H9 (cell line): Measurements from ENCODE around the gene ASB8. TPM values are rescaled to one million over a fixed set of nuclear protein-coding genes. Genes with fewer than 3 reads are reported as not detected.

Experiments
- DNase-seq: peaks from one replicate; pipeline ENCODE4 v3.0.0-alpha.2; 2017
- H2AFZ ChIP-seq: one replicate; pipeline ENCODE4 v1.6.1; 2013; ENCODE audit warnings: mild to moderate bottlenecking, low read length, control low read depth, moderate library complexity
- H2AK5ac ChIP-seq: 2 replicates; pipeline ENCODE4 v1.6.1; 2013; ENCODE audit warnings: low read length, control low read depth, mixed read lengths; ENCODE audit not compliant: insufficient read length
- H2BK120ac ChIP-seq: one replicate; pipeline ENCODE4 v1.6.1; 2013; ENCODE audit warnings: low read depth, mild to moderate bottlenecking, low read length, control low read depth, inconsistent platforms; ENCODE audit not compliant: poor library complexity, severe bottlenecking
- H2BK12ac ChIP-seq: 2 replicates; pipeline ENCODE4 v1.6.1; 2013; ENCODE audit warnings: low read length, control low read depth, mixed read lengths, low read depth; ENCODE audit not compliant: insufficient read length
- H2BK15ac ChIP-seq: 2 replicates; pipeline ENCODE4 v1.6.1; 2013; ENCODE audit warnings: low read depth, low read length, control low read depth
- H2BK20ac ChIP-seq: one replicate; pipeline ENCODE4 v1.6.1; 2013; ENCODE audit warnings: low read depth, mild to moderate bottlenecking, low read length, control low read depth, inconsistent platforms; ENCODE audit not compliant: poor library complexity, severe bottlenecking
- H2BK5ac ChIP-seq: 2 replicates; pipeline ENCODE4 v1.6.1; 2013; ENCODE audit warnings: low read length, control low read depth, mixed read lengths; ENCODE audit not compliant: insufficient read length
- H3K14ac ChIP-seq: 2 replicates; pipeline ENCODE4 v1.6.1; 2013; ENCODE audit warnings: low read length, control low read depth; ENCODE audit not compliant: insufficient read depth
- H3K18ac ChIP-seq: 2 replicates; pipeline ENCODE4 v1.6.1; 2013; ENCODE audit warnings: low read depth, mild to moderate bottlenecking, mixed read lengths, low read length, control low read depth; ENCODE audit not compliant: insufficient read length
- H3K23ac ChIP-seq: 2 replicates; pipeline ENCODE4 v1.6.1; 2013; ENCODE audit warnings: low read length, control low read depth, mixed read lengths, low read depth; ENCODE audit not compliant: insufficient read length
- H3K23me2 ChIP-seq: 2 replicates; pipeline ENCODE4 v1.6.1; 2013; ENCODE audit warnings: low read depth, mild to moderate bottlenecking, mixed read lengths, low read length, control low read depth; ENCODE audit not compliant: insufficient read length, poor library complexity, severe bottlenecking
- H3K27ac ChIP-seq: 2 replicates; pipeline ENCODE4 v1.5.1; 2013; ENCODE audit warnings: low read length, control low read depth, mixed read lengths, low read depth; ENCODE audit not compliant: insufficient read length
- H3K27me3 ChIP-seq: 2 replicates; pipeline ENCODE4 v1.6.1; 2013; ENCODE audit warnings: low read length, control low read depth, inconsistent platforms; ENCODE audit not compliant: insufficient read depth
- H3K4ac ChIP-seq: 2 replicates; pipeline ENCODE4 v1.6.1; 2013; ENCODE audit warnings: low read depth, mild to moderate bottlenecking, control low read depth, inconsistent platforms, low read length, moderate library complexity
- H3K4me1 ChIP-seq: 2 replicates; pipeline ENCODE4 v1.6.1; 2013; ENCODE audit warnings: low read length, control low read depth, inconsistent platforms; ENCODE audit not compliant: insufficient read depth
- H3K4me2 ChIP-seq: 2 replicates; pipeline ENCODE4 v1.6.1; 2013; ENCODE audit warnings: low read length, control low read depth, mixed read lengths; ENCODE audit not compliant: insufficient read length, insufficient read depth
- H3K56ac ChIP-seq: 2 replicates; pipeline ENCODE4 v1.6.1; 2013; ENCODE audit warnings: low read depth, mild to moderate bottlenecking, mixed read lengths, low read length, control low read depth; ENCODE audit not compliant: insufficient read length
- H3K79me1 ChIP-seq: 2 replicates; pipeline ENCODE4 v1.6.1; 2013; ENCODE audit warnings: low read depth, mild to moderate bottlenecking, moderate library complexity, low read length, control low read depth, inconsistent platforms; ENCODE audit not compliant: insufficient read depth, poor library complexity, severe bottlenecking
- H3K79me2 ChIP-seq: 2 replicates; pipeline ENCODE4 v1.6.1; 2013; ENCODE audit warnings: low read length, control low read depth, inconsistent platforms; ENCODE audit not compliant: insufficient read depth
- H3K9ac ChIP-seq: 2 replicates; pipeline ENCODE4 v1.6.1; 2013; ENCODE audit warnings: low read length, control low read depth, mixed read lengths; ENCODE audit not compliant: insufficient read length; ENCODE audit errors: extremely low read depth
- H3K9me3 ChIP-seq: one replicate; pipeline ENCODE4 v1.6.1; 2013; ENCODE audit warnings: low read depth, low read length, inconsistent platforms; ENCODE audit not compliant: control insufficient read depth
- H3T11ph ChIP-seq: one replicate; pipeline ENCODE4 v1.6.1; 2013; ENCODE audit warnings: mild to moderate bottlenecking, low read length, control low read depth, inconsistent platforms
- H4K20me1 ChIP-seq: one replicate; pipeline ENCODE4 v1.6.1; 2013; ENCODE audit not compliant: control insufficient read depth, insufficient read length, insufficient read depth
- H4K5ac ChIP-seq: 2 replicates; pipeline ENCODE4 v1.6.1; 2013; ENCODE audit warnings: low read depth, mild to moderate bottlenecking, mixed read lengths, low read length, control low read depth; ENCODE audit not compliant: insufficient read length
- H4K8ac ChIP-seq: replicated peaks from 2 replicates; pipeline ENCODE4 v1.6.1; 2013; ENCODE audit warnings: low read length, control low read depth, mixed read lengths, low read depth; ENCODE audit not compliant: insufficient read length
- H4K91ac ChIP-seq: 2 replicates; pipeline ENCODE4 v1.6.1; 2013; ENCODE audit warnings: low read depth, mild to moderate bottlenecking, moderate library complexity, mixed read lengths, low read length, control low read depth; ENCODE audit not compliant: insufficient read length
- H3K27ac Mint-ChIP-seq, 3 experiments: 2 replicates in 2 of 3; 3 replicates in 1 of 3; pipeline ENCODE4 v1.8.0; 2020 to 2021; ENCODE audit warnings: mixed read lengths in 3 of 3, mild to moderate bottlenecking in 1 of 3, moderate library complexity in 1 of 3
- H3K27me3 Mint-ChIP-seq: 2 replicates; pipeline ENCODE4 v1.8.0; 2021; ENCODE audit warnings: low read depth, mild to moderate bottlenecking, moderate library complexity, mixed read lengths
- H3K36me3 Mint-ChIP-seq, 3 experiments: 2 replicates in 2 of 3; 3 replicates in 1 of 3; pipeline ENCODE4 v1.8.0; 2020 to 2021; ENCODE audit warnings: low read depth in 3 of 3, mixed read lengths in 3 of 3; ENCODE audit not compliant: insufficient read depth in 1 of 3
- H3K4me1 Mint-ChIP-seq, 2 experiments: 2 replicates each; pipeline ENCODE4 v1.8.0; 2020; ENCODE audit warnings: mixed read lengths in 2 of 2
- H3K4me3 Mint-ChIP-seq, 2 experiments: 2 replicates in 1 of 2; 3 replicates in 1 of 2; pipeline ENCODE4 v1.8.0; 2020 to 2021; ENCODE audit warnings: mild to moderate bottlenecking in 2 of 2, mixed read lengths in 2 of 2, moderate library complexity in 1 of 2
- H3K9me3 Mint-ChIP-seq, 2 experiments: 2 replicates in 1 of 2; 3 replicates in 1 of 2; pipeline ENCODE4 v1.8.0; 2020; ENCODE audit warnings: mild to moderate bottlenecking in 2 of 2, mixed read lengths in 2 of 2, moderate library complexity in 1 of 2
- WGBS: extraction: QIAGEN DNeasy Blood & Tissue Kit; methylation state at CpG from one replicate; pipeline ENCODE4 v1.1.7; 2013; ENCODE audit warnings: missing lambda C conversion rate, low lambda C conversion rate, mixed read lengths; ENCODE audit not compliant: insufficient read length; ENCODE audit errors: extremely low coverage; 5-methylcytosine and 5-hydroxymethylcytosine counted together
- total RNA-seq: library from RNA; stranded (reverse); gene quantifications from 2 replicates; pipeline ENCODE4 v1.2.1, GENCODE V29; 2021
- TF ChIP-seq, protein P1 (sequence below): fragments of 200-600 bp; sonication (generic); conservative IDR thresholded peaks from 3 replicates; pipeline ENCODE4 v1.8.0; 2021; ENCODE audit warnings: antibody characterized with exemption, mild to moderate bottlenecking

ASB8 gene
- total RNA-seq, 1 experiment from 2014 or later: 10.9 TPM

DNA sequence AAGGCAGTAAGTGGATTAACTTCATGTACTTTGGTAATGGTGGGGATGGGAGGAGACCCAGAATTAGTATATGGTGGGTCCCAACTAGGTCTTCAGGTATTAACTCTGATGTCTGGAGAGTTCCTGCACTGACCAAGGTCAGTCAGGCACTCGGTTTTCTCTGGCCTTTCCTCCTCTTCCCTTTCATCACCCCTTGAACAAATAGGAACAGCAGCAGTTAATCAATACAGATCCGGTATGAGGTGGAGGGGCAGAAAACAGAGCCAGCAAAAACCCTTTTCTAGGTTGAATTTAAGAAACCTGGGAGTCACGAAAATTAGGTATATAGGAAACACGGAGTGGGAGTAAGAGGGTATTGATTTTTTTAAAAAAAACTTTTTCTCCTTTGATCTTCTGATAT is 34.1 kb downstream of the ASB8 start:
- Histone ChIP-seq H4K20me1 (no peaks in the 10 kb centered on the region), H3K27me3 (no peaks in the 10 kb centered on the region), H2AFZ (no peak overlapping the region), H3K4ac (no peak overlapping the region), H2AK5ac (no peak overlapping the region), H3K79me2 (peaks cover 6% of the 10 kb centered on the region; the same call in 1 of the 2 replicates), H2BK20ac (no peak overlapping the region), H3K4me2 (no peak overlapping the region), H4K8ac (no peak overlapping the region), H3K4me1 (no peaks in the 10 kb centered on the region; the same call in 1 of the 2 replicates), H4K5ac (no peak overlapping the region), H2BK12ac (no peak overlapping the region), H3K9me3 (no peaks in the 10 kb centered on the region), H2BK15ac (no peak overlapping the region), H3K9ac (no peak overlapping the region), H2BK5ac (no peak overlapping the region), H3K56ac (no peak overlapping the region), H3K14ac (no peak overlapping the region), H3T11ph (no peak overlapping the region), H4K91ac (no peak overlapping the region), H3K23ac (no peak overlapping the region), H3K18ac (no peak overlapping the region), H3K27ac (no peak overlapping the region), H3K79me1 (no peaks in the 10 kb centered on the region), H3K23me2 (peaks cover 8% of the 10 kb centered on the region), H2BK120ac (no peak overlapping the region)
- no peak for DNase-seq
- H3K4me3 Mint-ChIP-seq: no peak overlapping the region
- H3K27ac Mint-ChIP-seq: no peak overlapping the region
- no CpG with 5 or more reads among the region's 4 CpGs for WGBS
- TF ChIP-seq, protein P1, sequence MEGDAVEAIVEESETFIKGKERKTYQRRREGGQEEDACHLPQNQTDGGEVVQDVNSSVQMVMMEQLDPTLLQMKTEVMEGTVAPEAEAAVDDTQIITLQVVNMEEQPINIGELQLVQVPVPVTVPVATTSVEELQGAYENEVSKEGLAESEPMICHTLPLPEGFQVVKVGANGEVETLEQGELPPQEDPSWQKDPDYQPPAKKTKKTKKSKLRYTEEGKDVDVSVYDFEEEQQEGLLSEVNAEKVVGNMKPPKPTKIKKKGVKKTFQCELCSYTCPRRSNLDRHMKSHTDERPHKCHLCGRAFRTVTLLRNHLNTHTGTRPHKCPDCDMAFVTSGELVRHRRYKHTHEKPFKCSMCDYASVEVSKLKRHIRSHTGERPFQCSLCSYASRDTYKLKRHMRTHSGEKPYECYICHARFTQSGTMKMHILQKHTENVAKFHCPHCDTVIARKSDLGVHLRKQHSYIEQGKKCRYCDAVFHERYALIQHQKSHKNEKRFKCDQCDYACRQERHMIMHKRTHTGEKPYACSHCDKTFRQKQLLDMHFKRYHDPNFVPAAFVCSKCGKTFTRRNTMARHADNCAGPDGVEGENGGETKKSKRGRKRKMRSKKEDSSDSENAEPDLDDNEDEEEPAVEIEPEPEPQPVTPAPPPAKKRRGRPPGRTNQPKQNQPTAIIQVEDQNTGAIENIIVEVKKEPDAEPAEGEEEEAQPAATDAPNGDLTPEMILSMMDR: no peak
- no peaks in the 10 kb centered on the region for H3K27me3 Mint-ChIP-seq
- peaks cover 11 to 49% (median 39%) of the 10 kb centered on the region in 3 experiments; a peak in 6 of 7 replicates for H3K36me3 Mint-ChIP-seq
- H3K9me3 Mint-ChIP-seq: no peaks in the 10 kb centered on the region
- peaks cover 20 to 21% of the 10 kb centered on the region in 2 experiments for H3K4me1 Mint-ChIP-seq
